ENCODE measurements around the gene MPV17. TPM values are rescaled to one million over a fixed set of nuclear protein-coding genes. Genes with fewer than 3 reads are reported as not detected.
A peak's percentile ranks its signal among the peaks of the same experiment; 100 is the strongest.

MPV17 gene
- total and polyA plus RNA-seq, 2 of the 13 experiments (the other 11 are each of a cell fraction or from before 2014, with no cell fraction given): 48.9 to 129 TPM

DNA sequence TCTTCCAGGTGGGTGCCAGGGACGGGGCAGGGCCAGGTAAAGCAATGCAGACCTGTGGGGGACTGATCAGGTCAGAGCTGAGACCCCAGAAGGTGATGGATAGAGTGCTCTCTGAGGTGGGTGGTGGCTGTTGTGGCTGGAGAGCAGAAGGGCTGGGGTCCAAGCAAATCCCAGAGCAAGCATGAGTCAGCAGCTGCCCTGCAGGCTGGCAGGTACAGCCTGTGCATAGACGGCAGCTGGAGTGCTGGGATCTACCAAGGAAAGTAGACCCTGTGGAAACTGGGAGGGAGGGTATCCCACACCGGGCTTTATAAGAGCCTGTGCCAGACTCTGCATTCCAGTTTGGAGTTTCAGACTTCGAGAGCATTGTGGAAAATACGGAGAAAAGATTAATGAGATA lies 40.0 kb downstream of the MPV17 start (continued):
- TF ChIP-seq, protein P1, sequence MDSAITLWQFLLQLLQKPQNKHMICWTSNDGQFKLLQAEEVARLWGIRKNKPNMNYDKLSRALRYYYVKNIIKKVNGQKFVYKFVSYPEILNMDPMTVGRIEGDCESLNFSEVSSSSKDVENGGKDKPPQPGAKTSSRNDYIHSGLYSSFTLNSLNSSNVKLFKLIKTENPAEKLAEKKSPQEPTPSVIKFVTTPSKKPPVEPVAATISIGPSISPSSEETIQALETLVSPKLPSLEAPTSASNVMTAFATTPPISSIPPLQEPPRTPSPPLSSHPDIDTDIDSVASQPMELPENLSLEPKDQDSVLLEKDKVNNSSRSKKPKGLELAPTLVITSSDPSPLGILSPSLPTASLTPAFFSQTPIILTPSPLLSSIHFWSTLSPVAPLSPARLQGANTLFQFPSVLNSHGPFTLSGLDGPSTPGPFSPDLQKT (CRISPR knock-in tag; IDR thresholded peaks at IDR 0.05; ENCODE audit: borderline replicate concordance): no peak
- no peak for TF ChIP-seq TMF1 (CRISPR knock-in tag; IDR thresholded peaks at IDR 0.05; ENCODE audit: low read depth)
- peak; percentile 55; the same call in 1 of the 2 replicates for TF ChIP-seq MAFF (IDR thresholded peaks at IDR 0.05; ENCODE audit: low read depth, low read length)
- TF ChIP-seq EP300 (IDR thresholded peaks at IDR 0.05; ENCODE audit: low read depth in 2 of 2, low read length in 2 of 2): 0 out of 4 replicates have a peak, but pooled peaks of 1 of the 2 experiments have one; percentile 4
- TF ChIP-seq EP300 (CRISPR knock-in tag; IDR thresholded peaks at IDR 0.05; ENCODE audit: borderline replicate concordance): 0 out of 2 replicates have a peak, but pooled peaks have one; percentile 7
- 0 out of 2 replicates have a peak, but pooled peaks have one; percentile 8 for TF ChIP-seq TAF1 (CRISPR knock-in tag; IDR thresholded peaks at IDR 0.05)
- TF ChIP-seq, protein P2, sequence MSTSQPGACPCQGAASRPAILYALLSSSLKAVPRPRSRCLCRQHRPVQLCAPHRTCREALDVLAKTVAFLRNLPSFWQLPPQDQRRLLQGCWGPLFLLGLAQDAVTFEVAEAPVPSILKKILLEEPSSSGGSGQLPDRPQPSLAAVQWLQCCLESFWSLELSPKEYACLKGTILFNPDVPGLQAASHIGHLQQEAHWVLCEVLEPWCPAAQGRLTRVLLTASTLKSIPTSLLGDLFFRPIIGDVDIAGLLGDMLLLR (CRISPR knock-in tag; IDR thresholded peaks at IDR 0.05): no peak
- 0 out of 2 replicates have a peak, but pooled peaks have one; percentile 11 for TF ChIP-seq SALL1 (CRISPR knock-in tag; IDR thresholded peaks at IDR 0.05)
- TF ChIP-seq, protein P3, sequence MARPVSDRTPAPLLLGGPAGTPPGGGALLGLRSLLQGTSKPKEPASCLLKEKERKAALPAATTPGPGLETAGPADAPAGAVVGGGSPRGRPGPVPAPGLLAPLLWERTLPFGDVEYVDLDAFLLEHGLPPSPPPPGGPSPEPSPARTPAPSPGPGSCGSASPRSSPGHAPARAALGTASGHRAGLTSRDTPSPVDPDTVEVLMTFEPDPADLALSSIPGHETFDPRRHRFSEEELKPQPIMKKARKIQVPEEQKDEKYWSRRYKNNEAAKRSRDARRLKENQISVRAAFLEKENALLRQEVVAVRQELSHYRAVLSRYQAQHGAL (CRISPR knock-in tag; IDR thresholded peaks at IDR 0.05; ENCODE audit: not compliant biosample characterization): no peak
- TF ChIP-seq MTA1 (CRISPR knock-in tag; IDR thresholded peaks at IDR 0.05; ENCODE audit: borderline replicate concordance): 0 out of 2 replicates have a peak, but pooled peaks have one; percentile 40
- TF ChIP-seq GABPB1 (CRISPR knock-in tag; IDR thresholded peaks at IDR 0.05): 0 out of 2 replicates have a peak, but pooled peaks have one; percentile 23
- 0 out of 2 replicates have a peak, but pooled peaks have one; percentile 27 for TF ChIP-seq POLR2G (IDR thresholded peaks at IDR 0.05; ENCODE audit: low read depth, low read length)
- TF ChIP-seq TBX2 (CRISPR knock-in tag; IDR thresholded peaks at IDR 0.05; ENCODE audit: borderline replicate concordance): no peak
- TF ChIP-seq, protein P4, sequence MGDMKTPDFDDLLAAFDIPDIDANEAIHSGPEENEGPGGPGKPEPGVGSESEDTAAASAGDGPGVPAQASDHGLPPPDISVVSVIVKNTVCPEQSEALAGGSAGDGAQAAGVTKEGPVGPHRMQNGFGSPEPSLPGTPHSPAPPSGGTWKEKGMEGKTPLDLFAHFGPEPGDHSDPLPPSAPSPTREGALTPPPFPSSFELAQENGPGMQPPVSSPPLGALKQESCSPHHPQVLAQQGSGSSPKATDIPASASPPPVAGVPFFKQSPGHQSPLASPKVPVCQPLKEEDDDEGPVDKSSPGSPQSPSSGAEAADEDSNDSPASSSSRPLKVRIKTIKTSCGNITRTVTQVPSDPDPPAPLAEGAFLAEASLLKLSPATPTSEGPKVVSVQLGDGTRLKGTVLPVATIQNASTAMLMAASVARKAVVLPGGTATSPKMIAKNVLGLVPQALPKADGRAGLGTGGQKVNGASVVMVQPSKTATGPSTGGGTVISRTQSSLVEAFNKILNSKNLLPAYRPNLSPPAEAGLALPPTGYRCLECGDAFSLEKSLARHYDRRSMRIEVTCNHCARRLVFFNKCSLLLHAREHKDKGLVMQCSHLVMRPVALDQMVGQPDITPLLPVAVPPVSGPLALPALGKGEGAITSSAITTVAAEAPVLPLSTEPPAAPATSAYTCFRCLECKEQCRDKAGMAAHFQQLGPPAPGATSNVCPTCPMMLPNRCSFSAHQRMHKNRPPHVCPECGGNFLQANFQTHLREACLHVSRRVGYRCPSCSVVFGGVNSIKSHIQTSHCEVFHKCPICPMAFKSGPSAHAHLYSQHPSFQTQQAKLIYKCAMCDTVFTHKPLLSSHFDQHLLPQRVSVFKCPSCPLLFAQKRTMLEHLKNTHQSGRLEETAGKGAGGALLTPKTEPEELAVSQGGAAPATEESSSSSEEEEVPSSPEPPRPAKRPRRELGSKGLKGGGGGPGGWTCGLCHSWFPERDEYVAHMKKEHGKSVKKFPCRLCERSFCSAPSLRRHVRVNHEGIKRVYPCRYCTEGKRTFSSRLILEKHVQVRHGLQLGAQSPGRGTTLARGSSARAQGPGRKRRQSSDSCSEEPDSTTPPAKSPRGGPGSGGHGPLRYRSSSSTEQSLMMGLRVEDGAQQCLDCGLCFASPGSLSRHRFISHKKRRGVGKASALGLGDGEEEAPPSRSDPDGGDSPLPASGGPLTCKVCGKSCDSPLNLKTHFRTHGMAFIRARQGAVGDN (CRISPR knock-in tag; IDR thresholded peaks at IDR 0.05): 0 out of 2 replicates have a peak, but pooled peaks have one; percentile 6

Measured in HepG2 (cell line).